COLO829 (cell line): Measurements from ENCODE around the gene TAF1L.
"Not testable (repeated sequence)": the region's sequence is repeated elsewhere in the genome, so short reads cannot be mapped to it uniquely, and the experiment has no call there.

ENCODE experiments used
- DNase-seq: peaks from one replicate; pipeline ENCODE4 v3.0.0; 2012; ENCODE audit warnings: low spot score

TAF1L gene, protein sequence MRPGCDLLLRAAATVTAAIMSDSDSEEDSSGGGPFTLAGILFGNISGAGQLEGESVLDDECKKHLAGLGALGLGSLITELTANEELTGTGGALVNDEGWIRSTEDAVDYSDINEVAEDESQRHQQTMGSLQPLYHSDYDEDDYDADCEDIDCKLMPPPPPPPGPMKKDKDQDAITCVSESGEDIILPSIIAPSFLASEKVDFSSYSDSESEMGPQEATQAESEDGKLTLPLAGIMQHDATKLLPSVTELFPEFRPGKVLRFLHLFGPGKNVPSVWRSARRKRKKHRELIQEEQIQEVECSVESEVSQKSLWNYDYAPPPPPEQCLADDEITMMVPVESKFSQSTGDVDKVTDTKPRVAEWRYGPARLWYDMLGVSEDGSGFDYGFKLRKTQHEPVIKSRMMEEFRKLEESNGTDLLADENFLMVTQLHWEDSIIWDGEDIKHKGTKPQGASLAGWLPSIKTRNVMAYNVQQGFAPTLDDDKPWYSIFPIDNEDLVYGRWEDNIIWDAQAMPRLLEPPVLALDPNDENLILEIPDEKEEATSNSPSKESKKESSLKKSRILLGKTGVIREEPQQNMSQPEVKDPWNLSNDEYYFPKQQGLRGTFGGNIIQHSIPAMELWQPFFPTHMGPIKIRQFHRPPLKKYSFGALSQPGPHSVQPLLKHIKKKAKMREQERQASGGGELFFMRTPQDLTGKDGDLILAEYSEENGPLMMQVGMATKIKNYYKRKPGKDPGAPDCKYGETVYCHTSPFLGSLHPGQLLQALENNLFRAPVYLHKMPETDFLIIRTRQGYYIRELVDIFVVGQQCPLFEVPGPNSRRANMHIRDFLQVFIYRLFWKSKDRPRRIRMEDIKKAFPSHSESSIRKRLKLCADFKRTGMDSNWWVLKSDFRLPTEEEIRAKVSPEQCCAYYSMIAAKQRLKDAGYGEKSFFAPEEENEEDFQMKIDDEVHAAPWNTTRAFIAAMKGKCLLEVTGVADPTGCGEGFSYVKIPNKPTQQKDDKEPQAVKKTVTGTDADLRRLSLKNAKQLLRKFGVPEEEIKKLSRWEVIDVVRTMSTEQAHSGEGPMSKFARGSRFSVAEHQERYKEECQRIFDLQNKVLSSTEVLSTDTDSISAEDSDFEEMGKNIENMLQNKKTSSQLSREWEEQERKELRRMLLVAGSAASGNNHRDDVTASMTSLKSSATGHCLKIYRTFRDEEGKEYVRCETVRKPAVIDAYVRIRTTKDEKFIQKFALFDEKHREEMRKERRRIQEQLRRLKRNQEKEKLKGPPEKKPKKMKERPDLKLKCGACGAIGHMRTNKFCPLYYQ (N-terminal part only)

DNA sequence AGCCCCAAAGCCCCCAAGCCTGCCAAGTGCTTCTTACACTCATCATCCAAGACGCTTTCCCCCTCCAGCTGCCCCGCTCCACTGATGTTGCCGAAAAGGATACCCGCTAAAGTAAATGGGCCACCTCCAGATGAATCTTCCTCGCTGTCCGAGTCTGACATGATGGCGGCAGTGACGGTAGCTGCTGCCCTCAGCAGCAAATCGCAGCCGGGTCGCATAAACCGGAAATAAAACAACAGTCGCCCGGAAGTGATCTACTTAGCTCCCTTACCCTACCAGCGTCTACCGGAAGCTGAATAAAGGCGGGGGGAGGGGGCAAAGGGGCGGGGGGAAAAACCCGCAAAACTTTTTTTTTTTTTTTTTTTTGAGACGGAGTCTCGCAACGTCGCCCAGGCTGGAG is at the start of gene TAF1L:
Gene TAF1L, minus strand, starts transcription at position 308 of the 400 bp plus-strand sequence. Its CDS starts 90 bp downstream, at position 218.
- DNase-seq: no peak

DNA sequence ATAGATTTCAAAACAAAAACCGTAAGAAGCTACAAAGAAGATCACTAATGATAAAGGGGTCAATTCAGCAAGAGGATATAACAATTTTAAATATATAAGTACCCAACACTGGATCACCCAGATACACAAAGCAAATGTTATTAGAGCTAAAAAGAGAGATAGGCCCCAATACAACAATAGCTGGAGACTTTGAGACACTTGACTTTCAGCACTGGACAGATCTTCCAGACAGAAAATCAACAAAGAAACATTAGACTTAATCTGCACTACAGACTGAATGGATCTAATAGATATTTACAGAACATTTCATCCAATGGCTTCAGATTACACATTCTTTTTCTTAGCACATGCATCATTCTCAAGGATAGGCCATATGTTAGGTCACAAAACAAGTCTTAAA is 46.3 kb upstream of the TAF1L start:
- DNase-seq: no peak

DNA sequence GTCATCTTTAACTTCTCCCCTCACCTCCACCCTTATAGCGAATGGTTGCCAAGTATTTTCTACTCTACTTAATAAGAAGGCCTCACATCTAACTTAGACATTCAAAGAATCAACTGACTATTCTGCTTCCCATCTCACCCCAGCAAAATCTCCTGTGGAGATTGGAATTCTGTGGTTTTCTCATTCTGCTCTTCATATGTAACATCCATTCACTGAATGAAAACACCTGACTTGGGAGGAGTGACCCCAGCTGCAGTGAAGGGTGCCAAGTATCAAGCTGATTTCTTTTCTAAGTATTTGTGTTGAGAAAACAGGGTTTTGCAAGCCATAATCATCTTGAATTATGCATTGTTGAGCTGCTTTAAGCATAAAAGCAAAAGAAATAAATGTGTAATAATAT is 42.5 kb upstream of the TAF1L start:
- DNase-seq: no peak

DNA sequence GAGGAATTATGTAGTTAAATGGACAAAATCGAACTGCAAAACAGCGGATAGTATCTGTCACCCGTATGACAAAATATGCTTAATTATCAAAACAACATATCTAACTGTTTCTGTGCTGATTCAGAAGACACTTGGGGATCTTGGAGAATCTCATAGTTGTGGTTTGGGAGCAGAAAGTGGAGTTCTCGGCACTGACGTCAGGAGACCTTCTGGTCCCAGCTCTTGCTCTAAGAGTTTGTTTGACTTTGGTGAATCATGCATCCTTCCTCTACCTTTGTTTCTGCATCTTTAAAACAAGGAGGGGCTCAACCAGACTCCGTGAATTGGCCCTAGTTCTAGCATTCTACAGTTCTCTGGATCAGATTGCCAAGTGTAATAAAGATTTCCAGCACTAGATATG is 37.0 kb upstream of the TAF1L start:
- no peak for DNase-seq

DNA sequence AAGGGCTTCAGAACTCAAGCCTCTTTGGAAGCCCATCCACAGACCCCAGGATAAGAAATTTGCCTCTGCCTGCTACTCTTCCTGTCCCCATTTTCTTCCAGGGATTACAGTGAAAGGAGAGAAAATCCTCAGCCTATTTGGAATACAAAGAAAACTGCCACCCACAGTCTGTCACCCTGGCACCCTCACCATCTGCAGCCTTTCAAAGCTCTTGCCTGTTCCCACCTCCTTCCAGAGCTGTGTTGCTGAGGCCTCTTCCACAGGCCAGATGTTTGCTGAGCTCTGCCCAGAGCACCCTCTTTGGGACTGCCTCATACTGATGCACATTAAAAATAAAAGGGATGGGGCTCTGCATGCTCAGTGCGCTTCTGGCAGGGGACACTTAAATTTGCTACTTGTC is 35.9 kb upstream of the TAF1L start:
- no peak for DNase-seq

DNA sequence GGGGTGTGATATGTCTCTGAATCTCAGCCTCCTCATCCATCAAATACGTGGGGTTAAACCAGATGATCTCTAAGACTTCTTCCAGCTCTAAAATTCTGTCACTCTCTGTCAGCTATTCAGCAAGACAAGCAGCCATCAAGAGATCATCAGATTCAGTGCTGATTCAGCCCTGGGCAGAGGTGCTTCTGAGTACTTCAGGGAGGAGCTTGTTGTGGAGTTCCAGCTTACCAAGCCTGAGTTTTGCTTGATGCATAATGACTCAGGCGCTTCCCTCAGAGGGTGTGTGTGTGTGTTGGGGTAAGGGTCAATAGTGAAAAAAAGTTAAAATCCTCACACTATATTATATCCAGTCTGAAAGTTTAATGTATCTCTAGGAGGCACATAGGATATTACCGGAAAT is 29.6 kb upstream of the TAF1L start:
- DNase-seq: no peak

DNA sequence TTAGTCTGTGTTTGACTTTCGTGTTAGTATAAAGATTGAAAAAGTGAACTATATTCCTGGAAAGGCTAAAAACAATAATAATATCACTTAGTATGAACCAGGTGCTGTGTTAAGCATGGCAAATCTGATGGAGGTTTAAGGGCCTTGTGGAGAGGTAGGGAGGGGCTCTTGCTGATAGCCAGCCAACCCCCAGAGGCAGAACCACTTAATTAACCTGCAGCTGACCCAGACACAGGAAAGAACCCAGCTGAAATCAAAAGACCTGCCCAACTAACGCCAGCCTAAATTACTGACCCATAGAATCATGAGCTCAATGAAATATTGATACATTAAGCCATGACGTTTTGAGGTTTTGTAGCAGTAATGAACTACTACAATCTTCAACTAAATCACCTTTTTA is 28.3 kb upstream of the TAF1L start:
- DNase-seq: no peak

DNA sequence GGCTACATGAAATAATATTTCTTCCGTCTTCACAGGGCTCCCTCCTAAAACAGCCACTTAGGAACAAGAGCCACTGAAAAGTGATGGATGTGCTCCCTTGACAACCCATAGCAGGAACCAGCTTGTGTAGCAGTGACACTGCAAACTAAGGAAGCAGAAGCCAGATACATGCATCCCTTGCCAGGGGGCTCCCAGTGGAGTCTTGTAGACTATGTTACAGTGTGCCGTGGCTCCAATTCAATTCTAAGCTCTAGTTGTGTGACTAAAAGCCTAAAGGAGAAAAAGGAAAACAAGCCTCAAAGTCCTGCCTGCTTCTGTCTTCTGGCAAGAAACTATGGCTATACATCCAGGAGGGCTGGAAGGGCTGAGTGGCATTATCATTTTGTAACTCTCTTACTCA is 12.2 kb upstream of the TAF1L start:
- DNase-seq: no peak

DNA sequence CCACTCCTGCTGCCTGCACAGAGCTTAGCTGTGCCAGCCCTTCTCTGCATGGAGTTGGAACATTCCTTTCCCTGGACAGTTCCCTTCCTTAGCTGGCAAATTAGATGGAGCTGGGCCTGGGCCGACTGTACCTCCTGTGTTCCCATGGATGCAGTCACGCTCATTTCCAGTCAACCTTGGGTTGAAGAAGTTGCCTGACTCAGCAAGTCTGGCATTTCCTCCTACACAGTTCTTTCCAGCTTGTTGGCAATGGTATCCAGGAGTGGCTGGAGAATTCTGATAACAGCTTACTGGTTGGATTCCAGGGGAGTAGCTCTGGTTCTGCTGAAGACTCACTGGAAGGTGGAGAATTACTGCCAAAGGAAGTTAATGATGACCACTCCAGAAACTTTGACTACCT is 9.2 kb upstream of the TAF1L start:
- DNase-seq: peak; percentile 37

DNA sequence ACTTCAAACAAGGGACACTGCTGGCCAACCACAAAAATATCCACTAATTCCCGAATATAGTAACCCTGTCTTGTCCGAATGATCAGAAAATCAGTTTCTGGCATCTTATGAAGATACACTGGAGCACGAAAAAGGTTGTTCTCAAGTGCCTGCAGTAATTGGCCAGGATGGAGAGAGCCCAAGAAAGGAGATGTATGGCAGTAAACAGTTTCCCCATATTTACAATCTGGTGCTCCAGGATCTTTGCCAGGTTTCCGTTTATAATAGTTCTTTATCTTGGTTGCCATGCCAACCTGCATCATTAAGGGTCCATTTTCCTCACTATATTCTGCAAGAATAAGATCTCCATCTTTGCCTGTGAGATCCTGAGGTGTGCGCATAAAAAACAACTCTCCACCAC is 2.3 kb downstream of the TAF1L start:
- not testable (repeated sequence) for DNase-seq

DNA sequence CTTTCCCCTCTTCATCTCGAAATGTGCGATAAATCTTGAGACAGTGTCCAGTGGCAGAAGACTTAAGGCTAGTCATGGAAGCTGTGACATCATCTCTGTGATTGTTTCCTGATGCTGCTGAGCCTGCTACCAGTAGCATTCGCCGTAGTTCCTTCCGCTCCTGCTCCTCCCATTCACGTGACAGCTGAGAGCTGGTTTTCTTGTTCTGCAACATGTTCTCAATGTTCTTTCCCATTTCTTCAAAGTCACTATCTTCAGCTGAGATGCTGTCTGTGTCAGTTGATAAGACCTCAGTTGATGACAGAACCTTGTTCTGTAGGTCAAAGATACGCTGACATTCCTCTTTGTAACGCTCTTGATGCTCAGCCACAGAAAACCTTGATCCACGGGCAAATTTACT is 3.5 kb downstream of the TAF1L start:
- no peak for DNase-seq

DNA sequence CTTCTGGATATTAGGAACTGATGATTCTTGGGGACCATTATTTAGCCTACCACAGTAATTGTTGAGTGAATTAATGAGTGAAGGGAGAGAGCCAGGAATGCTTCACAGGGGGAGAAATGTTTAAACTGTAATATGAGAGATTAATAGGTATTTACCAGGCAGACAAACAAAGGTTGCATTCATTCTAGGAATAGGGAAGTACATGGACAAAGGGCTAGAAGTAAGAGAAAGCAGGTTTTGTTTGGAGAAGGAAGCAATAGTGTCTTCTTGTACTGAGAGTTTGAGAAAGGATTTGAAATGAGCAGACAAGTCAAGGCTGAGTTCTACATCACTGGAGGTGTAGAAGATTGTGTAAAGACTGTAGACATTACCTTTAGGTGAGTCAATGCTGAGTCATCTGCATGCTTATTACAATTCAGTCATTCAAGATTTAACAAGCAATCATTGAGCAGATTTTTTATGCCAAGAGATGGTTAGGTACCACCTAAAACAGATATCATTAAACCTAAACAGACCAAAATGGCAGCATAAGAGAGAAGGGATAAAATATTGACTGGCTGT is 8.0 kb downstream of the TAF1L start:
- peak; percentile 56 for DNase-seq

DNA sequence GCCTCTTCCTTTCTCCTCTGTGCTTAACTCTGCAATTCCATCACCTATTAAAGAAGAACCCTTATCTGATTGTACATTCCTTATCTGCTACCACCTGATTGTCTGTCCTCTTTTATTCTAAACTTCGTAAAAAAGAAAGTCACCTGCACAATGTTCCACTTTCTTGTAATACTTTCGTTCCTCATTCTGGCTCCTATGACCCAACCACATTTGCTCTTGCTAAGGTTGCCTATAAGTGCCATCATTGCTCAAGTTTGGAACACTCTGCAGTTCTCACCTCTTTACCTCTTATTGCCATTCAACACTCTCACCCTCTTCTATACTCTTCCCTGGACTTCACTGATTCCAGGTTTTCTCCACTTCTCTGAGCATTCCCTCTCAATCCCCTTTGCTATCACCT is 10.1 kb downstream of the TAF1L start:
- DNase-seq: no peak

DNA sequence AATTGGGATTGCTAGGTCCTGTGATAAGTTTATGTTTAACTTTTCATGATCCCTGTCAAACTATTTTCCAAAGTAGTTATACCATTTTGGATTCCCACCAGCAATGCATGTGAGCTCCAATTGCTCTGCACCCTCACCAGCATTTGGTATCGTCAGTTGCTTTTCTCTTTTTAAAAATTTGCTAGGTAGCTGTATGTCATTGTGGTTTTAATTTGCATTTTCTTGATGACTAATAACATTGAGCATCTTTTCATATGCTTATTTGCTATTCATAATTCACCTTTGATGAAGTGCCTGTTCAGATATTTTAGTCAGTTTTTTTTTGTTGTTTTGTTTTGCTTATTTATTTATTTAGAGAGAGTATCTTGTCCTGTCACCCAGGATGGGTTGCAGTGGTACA is 12.5 kb downstream of the TAF1L start:
- DNase-seq: no peak

DNA sequence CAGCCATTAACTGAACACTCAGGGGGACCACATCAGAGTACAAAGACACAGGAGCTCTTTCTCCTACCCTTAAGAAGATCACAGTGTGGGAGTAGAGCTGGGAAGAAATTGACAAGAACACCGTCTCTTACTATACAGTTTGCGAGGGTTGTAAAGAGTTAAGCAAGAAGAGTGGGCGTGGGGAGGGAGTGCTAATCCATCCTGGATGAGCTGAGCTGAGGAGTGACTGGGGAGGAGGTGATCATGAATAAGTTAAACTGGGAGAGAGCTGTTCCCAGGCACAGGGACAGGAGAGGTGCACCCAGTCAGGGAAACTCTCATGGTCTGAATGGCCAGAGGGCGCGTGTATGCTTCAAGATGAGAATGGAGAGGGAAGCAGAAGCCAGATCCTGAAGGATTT is 17.2 kb downstream of the TAF1L start:
- no peak for DNase-seq

DNA sequence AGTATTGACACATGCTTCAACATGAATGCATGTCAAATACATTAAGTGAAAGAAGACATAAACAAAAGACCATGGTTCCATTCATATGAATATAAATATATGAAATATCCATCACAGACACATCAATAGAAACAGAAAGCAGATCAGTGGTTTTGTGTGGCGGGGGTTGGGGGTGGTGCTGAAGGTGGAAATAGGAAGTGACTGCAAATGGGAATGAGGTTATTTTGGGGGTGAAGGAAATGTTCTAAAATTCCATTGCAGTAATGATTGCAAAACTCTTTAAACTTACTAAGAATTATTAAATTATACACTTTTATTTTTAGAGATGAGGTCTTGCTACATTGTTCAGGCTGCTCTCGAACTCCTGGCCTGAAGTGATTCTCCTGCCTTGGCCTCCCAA is 28.7 kb downstream of the TAF1L start:
- no peak for DNase-seq

DNA sequence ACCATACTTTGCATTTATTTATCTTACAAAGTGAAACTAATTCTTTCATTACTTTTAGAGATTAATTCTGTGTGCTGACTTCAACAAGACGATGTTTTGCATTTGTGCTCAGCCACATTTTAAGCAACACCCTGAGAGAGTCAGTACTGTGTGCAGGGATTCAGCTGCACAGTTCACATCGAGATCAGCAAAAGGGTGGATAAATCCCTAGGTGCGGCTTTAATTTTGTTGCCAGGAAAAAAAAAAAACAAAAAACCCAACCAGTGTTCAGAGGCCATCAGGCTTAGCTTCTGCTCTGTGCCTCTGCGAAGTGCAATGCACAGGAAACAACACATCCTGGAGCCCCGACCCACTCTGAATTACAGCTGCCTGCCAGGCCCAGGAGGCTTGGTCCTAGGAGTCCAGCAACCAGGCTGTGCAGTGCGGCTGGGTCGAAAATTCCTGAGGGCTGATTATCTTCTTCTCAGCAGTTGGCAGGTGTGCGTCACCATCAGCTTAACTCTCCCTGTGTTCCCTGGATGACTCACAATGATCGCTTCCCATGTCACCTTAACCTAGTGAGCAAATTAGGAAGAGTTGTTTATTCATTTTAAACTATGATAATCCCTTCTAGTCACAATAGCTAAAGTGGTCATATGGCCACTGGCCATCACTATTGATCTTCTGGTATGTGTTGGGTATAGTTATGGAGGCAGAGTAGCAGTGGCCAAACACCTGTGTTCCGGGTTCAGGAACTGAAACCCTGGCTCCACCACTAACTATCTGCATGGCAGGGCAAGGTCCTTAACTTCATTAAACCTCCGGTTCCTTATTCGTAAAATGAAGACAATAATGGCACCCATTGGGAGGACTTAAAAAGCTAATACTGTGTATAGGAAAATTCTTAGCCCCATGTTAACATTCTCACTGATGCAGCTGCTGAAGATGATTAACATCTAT is 31.3 kb downstream of the TAF1L start:
- no peak for DNase-seq

DNA sequence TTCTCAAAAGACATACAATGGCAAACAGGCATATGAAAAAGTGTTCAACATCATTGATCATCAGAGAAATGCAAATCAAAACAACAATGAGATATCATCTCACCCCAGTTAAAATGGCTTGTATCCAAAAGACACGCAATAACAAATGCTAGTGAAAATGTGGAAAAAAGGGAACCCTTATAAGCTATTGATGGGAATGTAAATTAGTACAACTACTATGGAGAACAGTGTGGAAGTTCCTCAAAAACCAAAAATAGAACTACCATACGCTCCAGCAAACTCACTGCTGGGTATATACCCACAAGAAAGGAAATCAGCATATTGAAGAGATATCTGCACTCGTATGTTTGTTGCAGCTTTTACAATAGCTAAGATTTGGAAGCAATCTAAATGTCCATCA is 36.4 kb downstream of the TAF1L start:
- not testable (repeated sequence) for DNase-seq

DNA sequence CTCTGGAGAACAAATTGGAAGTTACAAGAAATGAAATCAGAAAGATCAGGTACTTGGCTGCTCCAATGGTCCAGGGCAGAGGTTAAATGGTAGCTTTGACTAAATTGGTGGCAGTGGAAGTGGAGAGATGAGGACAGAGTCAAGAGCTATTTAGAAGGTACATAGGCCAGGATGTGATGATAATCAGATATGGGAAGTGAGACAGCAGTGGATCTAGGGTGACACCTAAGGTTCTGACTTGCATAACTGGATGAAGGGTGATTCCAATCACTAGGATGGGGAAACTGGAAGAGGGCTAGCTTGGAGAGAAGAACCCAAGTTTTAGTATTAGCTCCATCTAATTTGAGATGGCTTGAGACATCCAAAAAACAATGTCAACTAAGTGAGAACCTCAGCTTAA is 38.5 kb downstream of the TAF1L start:
- no peak for DNase-seq

DNA sequence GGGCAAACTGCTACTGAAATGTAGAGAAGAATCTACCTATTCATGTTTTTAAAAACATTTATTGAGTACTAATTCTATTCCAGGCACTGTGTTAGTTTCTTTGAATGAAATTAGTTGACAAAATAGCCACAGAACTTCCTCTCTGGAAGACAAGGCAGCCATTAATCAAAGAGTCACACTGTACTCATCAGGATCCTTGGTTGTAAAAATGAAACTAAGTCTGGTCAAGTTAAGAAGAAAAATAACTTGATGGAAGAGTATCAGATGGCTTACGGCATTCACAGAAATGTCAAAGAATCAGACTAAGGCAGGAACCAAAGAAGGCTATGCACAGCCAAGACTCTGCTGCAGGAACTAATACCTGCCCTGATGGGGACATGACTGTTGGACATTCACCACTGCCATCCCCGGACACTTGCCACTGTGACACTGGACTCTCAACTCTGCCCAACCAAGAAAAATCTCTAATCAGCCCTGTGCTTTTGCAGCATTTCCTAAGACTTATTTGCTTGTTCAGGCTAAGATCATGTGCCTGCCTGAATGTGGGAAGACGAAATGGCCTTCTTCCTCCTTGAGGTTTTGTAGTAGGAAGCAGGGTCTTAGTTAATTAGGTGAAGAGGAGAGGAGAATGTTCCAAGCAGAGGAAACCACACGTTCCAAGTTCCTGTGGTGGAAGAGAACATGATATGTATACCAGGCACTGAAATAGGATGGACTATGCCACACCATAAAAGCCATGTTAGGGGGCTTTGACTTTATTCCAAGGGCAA is 39.2 kb downstream of the TAF1L start:
- no peak for DNase-seq
